K562 (cell line): ENCODE results near the gene TRIM23. TPM values are rescaled to one million over a fixed set of nuclear protein-coding genes. Genes with fewer than 3 reads are reported as not detected.

ENCODE experiments used
- BCOR ChIP-seq: fragments of 450-650 bp; IDR thresholded peaks from 2 replicates; pipeline ENCODE4 v1.6.1; 2016
- CTBP1 ChIP-seq: fragments of 450-650 bp; IDR thresholded peaks from 2 replicates; pipeline ENCODE4 v1.6.1; 2016; ENCODE audit warnings: borderline replicate concordance
- DLX4 ChIP-seq: fragments of 250-450 bp; sonication (Bioruptor Pico); IDR thresholded peaks from 2 replicates; pipeline ENCODE4 v1.6.1; 2021; ENCODE audit warnings: mild to moderate bottlenecking
- FOXA1 ChIP-seq: fragments of 450-650 bp; IDR thresholded peaks from 2 replicates; pipeline ENCODE4 v1.6.1; 2016; ENCODE audit warnings: mild to moderate bottlenecking, borderline replicate concordance
- GTF2A2 ChIP-seq: IDR thresholded peaks from 2 replicates; pipeline ENCODE4 v1.6.1; 2016; ENCODE audit warnings: mild to moderate bottlenecking, missing genetic modification characterization, missing compliant biosample characterization
- HDAC8 ChIP-seq: fragments of 450-650 bp; IDR thresholded peaks from 2 replicates; pipeline ENCODE4 v1.6.1; 2016; ENCODE audit warnings: mild to moderate bottlenecking, missing genetic modification characterization, moderate library complexity, missing compliant biosample characterization
- JUN ChIP-seq, 2 experiments: sonication (generic) in 1 of 2; formaldehyde crosslinking in 1 of 2; IDR thresholded peaks; 2 replicates each; pipeline versions ENCODE4 v1.6.1 to v1.8.0; 2012 to 2022; ENCODE audit warnings: borderline replicate concordance in 2 of 2, mild to moderate bottlenecking in 2 of 2, improper control_type of control experiment in 1 of 2, low read depth in 1 of 2, low read length in 1 of 2, missing genetic modification reagents in 1 of 2
- KDM2B ChIP-seq: fragments of 250-450 bp; sonication (Bioruptor Pico); IDR thresholded peaks from 2 replicates; pipeline ENCODE4 v1.8.0; 2021; ENCODE audit warnings: mild to moderate bottlenecking, moderate library complexity
- KDM5B ChIP-seq: fragments of 200-600 bp; sonication (generic); IDR thresholded peaks from 2 replicates; pipeline ENCODE4 v1.6.1; 2012; ENCODE audit warnings: low read depth, mild to moderate bottlenecking, moderate library complexity, low read length, control low read depth, inconsistent platforms; ENCODE audit not compliant: insufficient replicate concordance
- KLF1 ChIP-seq: fragments of 450-650 bp; IDR thresholded peaks from 2 replicates; pipeline ENCODE4 v1.6.1; 2016; ENCODE audit warnings: missing genetic modification characterization, missing compliant biosample characterization
- KLF10 ChIP-seq: fragments of 250-450 bp; sonication (Bioruptor Pico); IDR thresholded peaks from 2 replicates; pipeline ENCODE4 v1.6.1; 2021; ENCODE audit warnings: matching md5 sums
- KLF6 ChIP-seq: fragments of 250-450 bp; sonication (Bioruptor Pico); IDR thresholded peaks from 2 replicates; pipeline ENCODE4 v1.4.0; 2020; ENCODE audit warnings: mild to moderate bottlenecking, moderate library complexity, borderline replicate concordance
- MED1 ChIP-seq: sonication (generic); formaldehyde crosslinking; IDR thresholded peaks from 2 replicates; pipeline ENCODE4 v1.8.1; 2023; ENCODE audit warnings: missing genetic modification reagents, borderline replicate concordance
- MEF2A ChIP-seq: IDR thresholded peaks from 2 replicates; pipeline ENCODE4 v1.6.1; 2011; ENCODE audit warnings: low read depth, mild to moderate bottlenecking, low read length, moderate library complexity; ENCODE audit not compliant: control insufficient read depth
- MLLT1 ChIP-seq, 2 experiments: fragments of 450-650 bp; IDR thresholded peaks; 2 replicates each; pipeline ENCODE4 v1.6.1; 2016
- MTA1 ChIP-seq: fragments of 450-650 bp; IDR thresholded peaks from 2 replicates; pipeline ENCODE4 v1.6.1; 2017; ENCODE audit warnings: borderline replicate concordance
- NELFE ChIP-seq: IDR thresholded peaks from 2 replicates; pipeline ENCODE4 v1.6.1; 2011; ENCODE audit warnings: mild to moderate bottlenecking; ENCODE audit not compliant: insufficient read depth, insufficient read length
- NR3C1 ChIP-seq: sonication (generic); formaldehyde crosslinking; IDR thresholded peaks from 2 replicates; pipeline ENCODE4 v1.8.1; 2022; ENCODE audit warnings: missing genetic modification reagents
- PBX2 ChIP-seq, 2 experiments: IDR thresholded peaks in 1 of 2; conservative IDR thresholded peaks in 1 of 2; 2 replicates each; pipeline ENCODE4 v1.6.1; 2016; ENCODE audit warnings: low read depth in 2 of 2, mild to moderate bottlenecking in 1 of 2, missing compliant biosample characterization in 1 of 2, missing genetic modification characterization in 1 of 2, moderate library complexity in 1 of 2
- SNIP1 ChIP-seq: fragments of 450-650 bp; IDR thresholded peaks from 2 replicates; pipeline ENCODE4 v1.7.1; 2017; ENCODE audit warnings: low read depth, mild to moderate bottlenecking
- TFAM ChIP-seq: fragments of 250-450 bp; sonication (Bioruptor Pico); conservative IDR thresholded peaks from 2 replicates; pipeline ENCODE4 v1.5.0; 2021; ENCODE audit warnings: mild to moderate bottlenecking, moderate library complexity
- ZNF347 ChIP-seq: fragments of 450-650 bp; formaldehyde crosslinking; IDR thresholded peaks from 2 replicates; pipeline ENCODE4 v1.4.0; 2020; ENCODE audit warnings: low read depth, mild to moderate bottlenecking, moderate library complexity
- ZNF41 ChIP-seq: fragments of 250-450 bp; sonication (Bioruptor Pico); conservative IDR thresholded peaks from 2 replicates; pipeline ENCODE4 v1.4.0; 2020; ENCODE audit warnings: mild to moderate bottlenecking
- ZNF717 ChIP-seq: fragments of 250-450 bp; sonication (Bioruptor Pico); IDR thresholded peaks from 2 replicates; pipeline ENCODE4 v1.5.0; 2021
- polyA plus RNA-seq, 8 experiments: library from polyadenylated mRNA; depleted of rRNA in 4 of 8; stranded (reverse) in 5 of 8; unstranded in 3 of 8; fragments of >200 nt; fragmentation: Nextera tagmentation in 2 of 8; fragmentation: Illumina TruSeq in 1 of 8; extraction: Ambion mirVana in 2 of 8; extraction: Trizol in 1 of 8; gene quantifications; 2 replicates each; pipeline versions ENCODE4 v1.2.1 to v1.2.3, GENCODE V29; 2011 to 2014; ENCODE audit warnings: inconsistent platforms in 1 of 8, missing spikeins in 1 of 8
- total RNA-seq, 7 experiments: library from RNA; depleted of rRNA in 6 of 7; stranded (reverse); fragments of >200 nt in 6 of 7; fragmentation: Illumina TruSeq in 2 of 7; extraction: Trizol in 2 of 7; gene quantifications; 2 replicates each; pipeline versions ENCODE4 v1.2.1 to v1.2.3, GENCODE V29; 2011 to 2021; ENCODE audit warnings: low replicate concordance in 1 of 7

The TRIM23 gene
- total and polyA plus RNA-seq, 9 of the 15 experiments (the other 6 are each of a cell fraction or from before 2014, with no cell fraction given): 2.4 to 8.5 (median 4.9) TPM

- no peak for TF ChIP-seq FOXA1
- TF ChIP-seq JUN (IDR thresholded peaks at IDR 0.05; ENCODE audit: borderline replicate concordance, low read depth, low read length): 0 out of 2 replicates have a peak, but pooled peaks have one; percentile 38
- TF ChIP-seq JUN (CRISPR knock-in tag; IDR thresholded peaks at IDR 0.05; ENCODE audit: borderline replicate concordance): no peak
- no peak for TF ChIP-seq MTA1
- TF ChIP-seq SNIP1: no peak
- no peak for TF ChIP-seq CTBP1
- no peak for TF ChIP-seq TFAM (CRISPR knock-in tag)
- no peak for TF ChIP-seq BCOR
- TF ChIP-seq MEF2A: no peak
- no peak for TF ChIP-seq ZNF717 (CRISPR knock-in tag)
- TF ChIP-seq ZNF347: no peak
- TF ChIP-seq KDM5B: no peak
- TF ChIP-seq NELFE: no peak
- no peak for TF ChIP-seq KLF1
- no peak for TF ChIP-seq DLX4 (CRISPR knock-in tag)
- TF ChIP-seq NR3C1: no peak
- no peak for TF ChIP-seq GTF2A2 (tag)
- TF ChIP-seq ZNF41 (CRISPR knock-in tag): no peak
- no peak for TF ChIP-seq PBX2 (CRISPR knock-in tag; IDR thresholded peaks at IDR 0.05; ENCODE audit: low read depth)
- TF ChIP-seq PBX2 (tag; conservative IDR thresholded peaks at IDR 0.05; ENCODE audit: low read depth): no peak
- TF ChIP-seq KLF6: no peak
- TF ChIP-seq KLF10 (CRISPR knock-in tag): no peak
- no peak for TF ChIP-seq HDAC8 (tag)
- no peak; a peak in 1 of 4 replicates for TF ChIP-seq MLLT1 (IDR thresholded peaks at IDR 0.05)
- TF ChIP-seq KDM2B (CRISPR knock-in tag): no peak
- TF ChIP-seq MED1 (CRISPR knock-in tag): no peak
Observed at GRCh38 chr5:65624571-65625555, 730 bp upstream of the TRIM23 start, which contains the start of the genes SHLD3 and TRAPPC13 (continued).
